Activated naive CD4-positive, alpha-beta T cell treated with anti-CD3 and anti-CD28 coated beads, Interleukin-2, amount 50 U/mL, for 72 hours (primary cell): ENCODE data around the gene RASGRF2. TPM values are rescaled to one million over a fixed set of nuclear protein-coding genes. Genes with fewer than 3 reads are reported as not detected.
"Not testable (repeated sequence)": the region's sequence is repeated elsewhere in the genome, so short reads cannot be mapped to it uniquely, and the experiment has no call there.

Source experiments
- ATAC-seq, 2 donors: fragments of 150-1000 bp; cut with Tn5 transposase; 2 replicates each; pipeline ENCODE4 v1.10.0; 2021; ENCODE audit warnings: mild to moderate bottlenecking in 2 of 2, moderate library complexity in 2 of 2
- DNase-seq, 2 donors: peaks; one replicate each; pipeline ENCODE4 v3.0.0; 2021 to 2022; ENCODE audit warnings: low spot score in 2 of 2
- H3K27ac Mint-ChIP-seq, 2 donors: one replicate each; pipeline ENCODE4 v1.8.0; 2022; ENCODE audit warnings: mild to moderate bottlenecking in 2 of 2, mixed read lengths in 2 of 2
- H3K36me3 Mint-ChIP-seq, 2 donors: one replicate each; pipeline ENCODE4 v1.8.0; 2022; ENCODE audit warnings: mixed read lengths in 2 of 2
- H3K9me3 Mint-ChIP-seq, 2 donors: one replicate each; pipeline ENCODE4 v1.8.0; 2022; ENCODE audit warnings: mixed read lengths in 2 of 2
- total RNA-seq, 2 donors: library from RNA; stranded (reverse); gene quantifications; one replicate each; pipeline ENCODE4 v1.2.3, GENCODE V29; 2022

RASGRF2 gene
- total RNA-seq, 2 donors from 2014 or later, result 13.4 to 14.5 TPM

- no peak for DNase-seq
- H3K27ac Mint-ChIP-seq, result no peak overlapping the region
- ATAC-seq, result no peak
- H3K36me3 Mint-ChIP-seq, result peaks cover 0 to 5% of the 10 kb centered on the region in 2 donors
- peaks cover 0 to 4% of the 10 kb centered on the region in 2 donors for H3K9me3 Mint-ChIP-seq
These were observed 62.0 kb downstream of the RASGRF2 start for GRCh38 chr5:81021951-81022687.

- Mint-ChIP-seq H3K36me3 (peaks cover 3 to 5% of the 10 kb centered on the region in 2 donors), H3K9me3 (peaks cover 0 to 4% of the 10 kb centered on the region in 2 donors), H3K27ac (no peak overlapping the region)
- ATAC-seq, result no peak
- DNase-seq, result no peak
These were observed 62.5 kb downstream of the RASGRF2 start for GRCh38 chr5:81022688-81023084.

- ATAC-seq, result no peak
- H3K27ac Mint-ChIP-seq, result no peak overlapping the region
- peaks cover 5 to 6% of the 10 kb centered on the region in 2 donors for H3K36me3 Mint-ChIP-seq
- peaks cover 0 to 4% of the 10 kb centered on the region in 2 donors for H3K9me3 Mint-ChIP-seq
- DNase-seq, result no peak
These were observed 63.3 kb downstream of the RASGRF2 start for GRCh38 chr5:81023261-81023970.

GRCh38 chr5:81027481-81028058, 67.4 kb downstream of the RASGRF2 start:
- peaks cover 20 to 28% of the 10 kb centered on the region in 2 donors for H3K36me3 Mint-ChIP-seq
- no peak overlapping the region for H3K27ac Mint-ChIP-seq
- no peak for ATAC-seq
- DNase-seq, result no peak
- H3K9me3 Mint-ChIP-seq, result peaks cover 16 to 17% of the 10 kb centered on the region in 2 donors

GRCh38 chr5:81028888-81029287, 68.7 kb downstream of the RASGRF2 start:
- ATAC-seq, H3K27ac Mint-ChIP-seq, DNase-seq: not testable (repeated sequence)
- peaks cover 20 to 28% of the 10 kb centered on the region in 2 donors for H3K36me3 Mint-ChIP-seq
- H3K9me3 Mint-ChIP-seq, result peaks cover 16 to 17% of the 10 kb centered on the region in 2 donors

GRCh38 chr5:81029736-81030135, 69.6 kb downstream of the RASGRF2 start:
- Mint-ChIP-seq H3K9me3 (peaks cover 16 to 17% of the 10 kb centered on the region in 2 donors), H3K36me3 (peaks cover 20 to 28% of the 10 kb centered on the region in 2 donors)
- DNase-seq, ATAC-seq, H3K27ac Mint-ChIP-seq: not testable (repeated sequence)

GRCh38 chr5:81030236-81031034, 70.3 kb downstream of the RASGRF2 start:
- Mint-ChIP-seq H3K9me3 (peaks cover 16 to 18% of the 10 kb centered on the region in 2 donors), H3K36me3 (peaks cover 15 to 28% of the 10 kb centered on the region in 2 donors)
- H3K27ac Mint-ChIP-seq, DNase-seq, ATAC-seq: not testable (repeated sequence)

GRCh38 chr5:81035522-81035921, 75.4 kb downstream of the RASGRF2 start:
- Mint-ChIP-seq H3K9me3 (peaks cover 15% of the 10 kb centered on the region in 2 donors), H3K36me3 (peaks cover 9 to 13% of the 10 kb centered on the region in 2 donors), H3K27ac (no peak overlapping the region)
- DNase-seq, result no peak
- ATAC-seq, result no peak

GRCh38 chr5:81038495-81038894, 78.3 kb downstream of the RASGRF2 start:
- H3K27ac Mint-ChIP-seq, result no peak overlapping the region
- peaks cover 4 to 5% of the 10 kb centered on the region in 2 donors for H3K36me3 Mint-ChIP-seq
- peaks cover 8 to 12% of the 10 kb centered on the region in 2 donors for H3K9me3 Mint-ChIP-seq
- DNase-seq, result no peak
- ATAC-seq, result no peak

- no peak for DNase-seq
- H3K27ac Mint-ChIP-seq, result no peak overlapping the region
- H3K9me3 Mint-ChIP-seq, result no peaks in the 10 kb centered on the region
- no peak for ATAC-seq
- H3K36me3 Mint-ChIP-seq, result peaks cover 0 to 9% of the 10 kb centered on the region in 2 donors
These were observed 84.7 kb downstream of the RASGRF2 start for GRCh38 chr5:81044868-81045267.

GRCh38 chr5:81045389-81045807, 85.2 kb downstream of the RASGRF2 start:
- H3K36me3 Mint-ChIP-seq, result peaks cover 0 to 9% of the 10 kb centered on the region in 2 donors
- ATAC-seq (no peak), DNase-seq (no peak)
- H3K9me3 Mint-ChIP-seq, result no peaks in the 10 kb centered on the region
- H3K27ac Mint-ChIP-seq, result no peak overlapping the region

- H3K27ac Mint-ChIP-seq, result no peak overlapping the region
- ATAC-seq (no peak), DNase-seq (no peak)
- no peaks in the 10 kb centered on the region for H3K9me3 Mint-ChIP-seq
- H3K36me3 Mint-ChIP-seq, result peaks cover 0 to 9% of the 10 kb centered on the region in 2 donors
These were observed 85.9 kb downstream of the RASGRF2 start for GRCh38 chr5:81046041-81046440.

- DNase-seq (no peak), ATAC-seq (no peak)
- Mint-ChIP-seq H3K27ac (no peak overlapping the region), H3K9me3 (no peaks in the 10 kb centered on the region), H3K36me3 (no peaks in the 10 kb centered on the region)
These were observed 92.2 kb downstream of the RASGRF2 start for GRCh38 chr5:81052325-81052724.

- H3K27ac Mint-ChIP-seq, H3K36me3 Mint-ChIP-seq, ATAC-seq, H3K9me3 Mint-ChIP-seq, DNase-seq: not testable (repeated sequence)
These were observed 93.1 kb downstream of the RASGRF2 start for GRCh38 chr5:81053282-81053681.

- no peak for ATAC-seq
- Mint-ChIP-seq H3K36me3 (peaks cover 0 to 24% of the 10 kb centered on the region in 2 donors), H3K27ac (no peak overlapping the region), H3K9me3 (peaks cover 0 to 10% of the 10 kb centered on the region in 2 donors)
- no peak for DNase-seq
These were observed 98.0 kb downstream of the RASGRF2 start for GRCh38 chr5:81058121-81058520.

GRCh38 chr5:81065492-81065891, 105.3 kb downstream of the RASGRF2 start:
- ATAC-seq (no peak), DNase-seq (no peak)
- Mint-ChIP-seq H3K27ac (no peak overlapping the region), H3K9me3 (peaks cover 5 to 22% of the 10 kb centered on the region in 2 donors), H3K36me3 (peaks cover 15 to 28% of the 10 kb centered on the region in 2 donors)
